Measurements from ENCODE around the gene RASGRP1. TPM values are rescaled to one million over a fixed set of nuclear protein-coding genes. Genes with fewer than 3 reads are reported as not detected.

The RASGRP1 gene
- total RNA-seq, 1 experiment from 2014 or later, result 1.9 TPM

GRCh38 chr15:38482572-38482971 is 82.0 kb downstream of the RASGRP1 start:
- H3K27ac ChIP-seq, result no peak overlapping the region
- no peaks in the 10 kb centered on the region for H3K9me3 ChIP-seq (replicated peaks)
- DNase-seq, result no peak
- no peaks in the 10 kb centered on the region for H3K27me3 ChIP-seq
- H3K4me1 ChIP-seq, result no peaks in the 10 kb centered on the region
- no peak overlapping the region for H3K4me3 ChIP-seq
- peaks cover 37% of the 10 kb centered on the region for H3K36me3 ChIP-seq

GRCh38 chr15:38481761-38482160 is 82.9 kb downstream of the RASGRP1 start:
- no peaks in the 10 kb centered on the region for H3K4me1 ChIP-seq
- no peak for DNase-seq
- H3K27me3 ChIP-seq, result no peaks in the 10 kb centered on the region
- no peak overlapping the region for H3K4me3 ChIP-seq
- H3K9me3 ChIP-seq (replicated peaks), result no peaks in the 10 kb centered on the region
- H3K36me3 ChIP-seq, result peaks cover 39% of the 10 kb centered on the region
- no peak overlapping the region for H3K27ac ChIP-seq

GRCh38 chr15:38481113-38481512 is 83.5 kb downstream of the RASGRP1 start:
- no peak for DNase-seq
- Histone ChIP-seq H3K9me3 (replicated peaks) (no peaks in the 10 kb centered on the region), H3K36me3 (peaks cover 39% of the 10 kb centered on the region)

GRCh38 chr15:38479756-38480155 is 84.9 kb downstream of the RASGRP1 start:
- no peak overlapping the region for H3K27ac ChIP-seq
- no peaks in the 10 kb centered on the region for H3K9me3 ChIP-seq (replicated peaks)
- H3K27me3 ChIP-seq, result no peaks in the 10 kb centered on the region
- no peak for DNase-seq
- no peak overlapping the region for H3K4me3 ChIP-seq
- H3K4me1 ChIP-seq, result no peaks in the 10 kb centered on the region
- H3K36me3 ChIP-seq, result peaks cover 47% of the 10 kb centered on the region

More at GRCh38 chr15:38481113-38481512, 83.5 kb downstream of the RASGRP1 start:
- no peaks in the 10 kb centered on the region for H3K4me1 ChIP-seq
- H3K27ac ChIP-seq, result no peak overlapping the region
- no peaks in the 10 kb centered on the region for H3K27me3 ChIP-seq
- H3K4me3 ChIP-seq, result no peak overlapping the region

- Histone ChIP-seq H3K36me3 (peaks cover 51% of the 10 kb centered on the region), H3K27me3 (no peaks in the 10 kb centered on the region), H3K4me1 (no peaks in the 10 kb centered on the region), H3K4me3 (no peak overlapping the region), H3K27ac (no peak overlapping the region), H3K9me3 (replicated peaks) (no peaks in the 10 kb centered on the region)
- no peak for DNase-seq
Measured at GRCh38 chr15:38479266-38479665, 85.3 kb downstream of the RASGRP1 start.

- DNase-seq, result no peak
- Histone ChIP-seq H3K9me3 (replicated peaks) (no peaks in the 10 kb centered on the region), H3K36me3 (peaks cover 45% of the 10 kb centered on the region), H3K4me1 (no peaks in the 10 kb centered on the region), H3K27me3 (no peaks in the 10 kb centered on the region), H3K4me3 (no peak overlapping the region), H3K27ac (no peak overlapping the region)
Measured at GRCh38 chr15:38477637-38478036, 87.0 kb downstream of the RASGRP1 start.

- Histone ChIP-seq H3K4me3 (no peak overlapping the region), H3K9me3 (replicated peaks) (no peaks in the 10 kb centered on the region), H3K36me3 (peaks cover 41% of the 10 kb centered on the region), H3K27ac (no peak overlapping the region), H3K4me1 (no peaks in the 10 kb centered on the region), H3K27me3 (no peaks in the 10 kb centered on the region)
- no peak for DNase-seq
Measured at GRCh38 chr15:38476120-38476519, 88.5 kb downstream of the RASGRP1 start.

- H3K9me3 ChIP-seq (replicated peaks), result no peaks in the 10 kb centered on the region
- DNase-seq, result no peak
- H3K27me3 ChIP-seq, result no peaks in the 10 kb centered on the region
- peaks cover 37% of the 10 kb centered on the region for H3K36me3 ChIP-seq
- no peak overlapping the region for H3K4me3 ChIP-seq
- H3K4me1 ChIP-seq, result no peaks in the 10 kb centered on the region
- H3K27ac ChIP-seq, result no peak overlapping the region
Measured at GRCh38 chr15:38475361-38475760, 89.3 kb downstream of the RASGRP1 start.

- Histone ChIP-seq H3K9me3 (replicated peaks) (no peaks in the 10 kb centered on the region), H3K27me3 (no peaks in the 10 kb centered on the region), H3K4me3 (no peak overlapping the region), H3K4me1 (no peaks in the 10 kb centered on the region), H3K36me3 (peaks cover 37% of the 10 kb centered on the region), H3K27ac (no peak overlapping the region)
- DNase-seq, result peak; percentile 17 to 77
Measured at GRCh38 chr15:38474155-38474757, 90.4 kb downstream of the RASGRP1 start.

- Histone ChIP-seq H3K27ac (no peak overlapping the region), H3K4me3 (no peak overlapping the region), H3K36me3 (peaks cover 30% of the 10 kb centered on the region), H3K9me3 (replicated peaks) (no peaks in the 10 kb centered on the region), H3K4me1 (no peaks in the 10 kb centered on the region), H3K27me3 (no peaks in the 10 kb centered on the region)
- DNase-seq, result no peak
Measured at GRCh38 chr15:38471974-38472373, 92.6 kb downstream of the RASGRP1 start.

- H3K4me1 ChIP-seq, result no peaks in the 10 kb centered on the region
- H3K27ac ChIP-seq, result no peak overlapping the region
- no peaks in the 10 kb centered on the region for H3K27me3 ChIP-seq
- H3K36me3 ChIP-seq, result peaks cover 30% of the 10 kb centered on the region
- DNase-seq, result no peak
- no peaks in the 10 kb centered on the region for H3K9me3 ChIP-seq (replicated peaks)
- H3K4me3 ChIP-seq, result no peak overlapping the region
Measured at GRCh38 chr15:38470816-38471215, 93.8 kb downstream of the RASGRP1 start.

GRCh38 chr15:38464675-38465074 is 99.9 kb downstream of the RASGRP1 start:
- no peaks in the 10 kb centered on the region for H3K4me1 ChIP-seq
- no peak overlapping the region for H3K4me3 ChIP-seq
- H3K27ac ChIP-seq, result no peak overlapping the region
- DNase-seq, result no peak
- no peaks in the 10 kb centered on the region for H3K27me3 ChIP-seq
- no peaks in the 10 kb centered on the region for H3K9me3 ChIP-seq (replicated peaks)
- peaks cover 6% of the 10 kb centered on the region; the same call in 1 of the 2 replicates for H3K36me3 ChIP-seq

GRCh38 chr15:38463893-38464292 is 100.7 kb downstream of the RASGRP1 start:
- no peaks in the 10 kb centered on the region for H3K9me3 ChIP-seq (replicated peaks)
- H3K27ac ChIP-seq, result no peak overlapping the region
- H3K4me1 ChIP-seq, result no peaks in the 10 kb centered on the region
- no peaks in the 10 kb centered on the region for H3K27me3 ChIP-seq
- peaks cover 6% of the 10 kb centered on the region; the same call in 1 of the 2 replicates for H3K36me3 ChIP-seq
- DNase-seq, result no peak
- no peak overlapping the region for H3K4me3 ChIP-seq

GRCh38 chr15:38461066-38461833 is 103.4 kb downstream of the RASGRP1 start:
- H3K9me3 ChIP-seq (replicated peaks), result no peaks in the 10 kb centered on the region
- H3K27me3 ChIP-seq, result no peaks in the 10 kb centered on the region
- no peaks in the 10 kb centered on the region for H3K4me1 ChIP-seq
- no peak for DNase-seq
- H3K27ac ChIP-seq, result no peak overlapping the region
- no peak overlapping the region for H3K4me3 ChIP-seq
- H3K36me3 ChIP-seq, result no peaks in the 10 kb centered on the region; the same call in 1 of the 2 replicates

- no peak overlapping the region for H3K27ac ChIP-seq
- no peak overlapping the region for H3K4me3 ChIP-seq
- H3K36me3 ChIP-seq, result no peaks in the 10 kb centered on the region; the same call in 1 of the 2 replicates
- H3K27me3 ChIP-seq, result no peaks in the 10 kb centered on the region
- no peak for DNase-seq
- H3K4me1 ChIP-seq, result no peaks in the 10 kb centered on the region
- H3K9me3 ChIP-seq (replicated peaks), result no peaks in the 10 kb centered on the region
Measured at GRCh38 chr15:38460543-38460942, 104.1 kb downstream of the RASGRP1 start.
